Measurements from ENCODE around the gene ZMPSTE24.
A peak's percentile ranks its signal among the peaks of the same experiment; 100 is the strongest.

ZMPSTE24 gene

DNA sequence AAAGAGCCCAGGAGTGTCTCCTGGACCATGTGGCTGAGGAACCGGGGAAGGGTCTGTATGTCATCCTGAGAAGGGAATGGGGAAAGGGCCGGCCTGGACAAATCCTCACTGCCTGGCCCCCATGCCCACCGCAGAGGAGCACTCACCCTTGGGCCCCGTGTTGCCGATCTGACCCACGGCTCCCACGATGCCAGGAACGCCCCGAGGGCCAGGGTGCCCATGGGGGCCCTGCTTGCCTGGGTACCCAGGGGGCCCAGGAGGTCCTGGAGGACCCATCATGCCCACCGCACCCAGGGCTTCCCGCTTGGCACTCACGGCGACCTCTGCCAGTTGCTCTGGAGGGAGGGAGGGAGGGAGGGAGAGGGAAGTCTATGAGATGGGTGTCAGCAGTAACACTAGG, 44.4 kb downstream of the ZMPSTE24 start:
- ATAC-seq (replicated peaks): no peak
- H3K4me3 Mint-ChIP-seq: no peak overlapping the region
- no peak for DNase-seq
- no peaks in the 10 kb centered on the region for H3K4me1 Mint-ChIP-seq (ENCODE audit: low read depth in 2 of 2)
- no peaks in the 10 kb centered on the region for H3K9me3 Mint-ChIP-seq
- no peaks in the 10 kb centered on the region for H3K36me3 Mint-ChIP-seq (ENCODE audit: insufficient read depth)
- H3K27me3 Mint-ChIP-seq: no peaks in the 10 kb centered on the region
- H3K27ac Mint-ChIP-seq: no peak overlapping the region

GRCh38 chr1:40303051-40303771, 45.2 kb downstream of the ZMPSTE24 start:
- no peaks in the 10 kb centered on the region for H3K4me1 Mint-ChIP-seq (ENCODE audit: low read depth in 2 of 2)
- H3K36me3 Mint-ChIP-seq (ENCODE audit: insufficient read depth): no peaks in the 10 kb centered on the region
- no peaks in the 10 kb centered on the region for H3K9me3 Mint-ChIP-seq
- DNase-seq (no peak), ATAC-seq (replicated peaks) (no peak)
- H3K27me3 Mint-ChIP-seq: no peaks in the 10 kb centered on the region
- H3K4me3 Mint-ChIP-seq: no peak overlapping the region
- no peak overlapping the region for H3K27ac Mint-ChIP-seq

GRCh38 chr1:40303790-40304189, 45.8 kb downstream of the ZMPSTE24 start:
- DNase-seq (no peak), ATAC-seq (replicated peaks) (no peak)
- no peak overlapping the region for H3K27ac Mint-ChIP-seq
- H3K27me3 Mint-ChIP-seq: no peaks in the 10 kb centered on the region
- H3K36me3 Mint-ChIP-seq (ENCODE audit: insufficient read depth): no peaks in the 10 kb centered on the region
- no peaks in the 10 kb centered on the region for H3K9me3 Mint-ChIP-seq
- no peaks in the 10 kb centered on the region for H3K4me1 Mint-ChIP-seq (ENCODE audit: low read depth in 2 of 2)
- no peak overlapping the region for H3K4me3 Mint-ChIP-seq

- no peak for DNase-seq
- no peaks in the 10 kb centered on the region for H3K36me3 Mint-ChIP-seq (ENCODE audit: insufficient read depth)
- H3K4me1 Mint-ChIP-seq (ENCODE audit: low read depth in 2 of 2): no peaks in the 10 kb centered on the region
- no peak overlapping the region for H3K4me3 Mint-ChIP-seq
- H3K9me3 Mint-ChIP-seq: no peaks in the 10 kb centered on the region
- no peak overlapping the region for H3K27ac Mint-ChIP-seq
- no peaks in the 10 kb centered on the region for H3K27me3 Mint-ChIP-seq
- ATAC-seq (replicated peaks): no peak
Observed at GRCh38 chr1:40305451-40305850, 47.4 kb downstream of the ZMPSTE24 start.

- no peak for DNase-seq
- no peaks in the 10 kb centered on the region for H3K27me3 Mint-ChIP-seq
- H3K4me1 Mint-ChIP-seq (ENCODE audit: low read depth in 2 of 2): no peaks in the 10 kb centered on the region
- no peak overlapping the region for H3K4me3 Mint-ChIP-seq
- H3K36me3 Mint-ChIP-seq (ENCODE audit: insufficient read depth): no peaks in the 10 kb centered on the region
- H3K27ac Mint-ChIP-seq: no peak overlapping the region
- H3K9me3 Mint-ChIP-seq: no peaks in the 10 kb centered on the region
- no peak for ATAC-seq (replicated peaks)
Observed at GRCh38 chr1:40305871-40306270, 47.8 kb downstream of the ZMPSTE24 start.

GRCh38 chr1:40306296-40306695, 48.3 kb downstream of the ZMPSTE24 start:
- no peaks in the 10 kb centered on the region for H3K36me3 Mint-ChIP-seq (ENCODE audit: insufficient read depth)
- H3K27ac Mint-ChIP-seq: no peak overlapping the region
- no peaks in the 10 kb centered on the region for H3K9me3 Mint-ChIP-seq
- no peaks in the 10 kb centered on the region for H3K27me3 Mint-ChIP-seq
- H3K4me3 Mint-ChIP-seq: no peak overlapping the region
- DNase-seq (no peak), ATAC-seq (replicated peaks) (no peak)
- H3K4me1 Mint-ChIP-seq (ENCODE audit: low read depth in 2 of 2): no peaks in the 10 kb centered on the region

DNA sequence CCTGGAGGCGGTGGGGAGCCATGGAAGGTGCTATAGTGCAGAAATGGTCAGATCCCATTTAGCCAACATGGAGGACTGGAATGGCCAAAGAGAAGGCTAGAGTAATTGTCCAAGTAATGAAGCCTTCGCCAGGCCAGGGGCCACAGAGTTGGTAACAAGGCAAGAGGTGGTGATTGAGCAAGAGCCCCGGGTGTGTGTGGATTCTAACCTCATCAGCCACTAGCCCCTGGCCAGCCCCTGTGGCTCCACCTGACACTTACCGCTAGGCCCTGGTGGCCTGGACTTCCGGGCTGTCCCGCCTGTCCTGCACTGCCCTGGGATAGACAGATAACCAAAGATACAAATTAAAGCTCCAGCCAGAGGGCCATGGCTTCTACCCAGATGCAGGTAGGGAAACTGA, 49.1 kb downstream of the ZMPSTE24 start:
- no peak overlapping the region for H3K4me3 Mint-ChIP-seq
- H3K27ac Mint-ChIP-seq: no peak overlapping the region
- no peaks in the 10 kb centered on the region for H3K9me3 Mint-ChIP-seq
- no peaks in the 10 kb centered on the region for H3K36me3 Mint-ChIP-seq (ENCODE audit: insufficient read depth)
- DNase-seq (no peak), ATAC-seq (replicated peaks) (no peak)
- no peaks in the 10 kb centered on the region for H3K4me1 Mint-ChIP-seq (ENCODE audit: low read depth in 2 of 2)
- H3K27me3 Mint-ChIP-seq: no peaks in the 10 kb centered on the region

GRCh38 chr1:40308036-40308727, 50.1 kb downstream of the ZMPSTE24 start:
- no peak for DNase-seq
- Mint-ChIP-seq H3K9me3 (no peaks in the 10 kb centered on the region), H3K27me3 (no peaks in the 10 kb centered on the region), H3K4me3 (no peak overlapping the region), H3K36me3 (ENCODE audit: insufficient read depth) (no peaks in the 10 kb centered on the region), H3K27ac (no peak overlapping the region), H3K4me1 (ENCODE audit: low read depth in 2 of 2) (no peaks in the 10 kb centered on the region)
- ATAC-seq (replicated peaks): no peak

- no peaks in the 10 kb centered on the region for H3K36me3 Mint-ChIP-seq (ENCODE audit: insufficient read depth)
- H3K27me3 Mint-ChIP-seq: no peaks in the 10 kb centered on the region
- peaks cover 2% of the 10 kb centered on the region in 2 donors for H3K4me1 Mint-ChIP-seq (ENCODE audit: low read depth in 2 of 2)
- no peak overlapping the region for H3K4me3 Mint-ChIP-seq
- no peaks in the 10 kb centered on the region for H3K9me3 Mint-ChIP-seq
- ATAC-seq (replicated peaks): no peak
- DNase-seq: no peak
- H3K27ac Mint-ChIP-seq: no peak overlapping the region
Observed at GRCh38 chr1:40309374-40310128, 51.5 kb downstream of the ZMPSTE24 start.

- no peaks in the 10 kb centered on the region for H3K27me3 Mint-ChIP-seq
- no peak for ATAC-seq (replicated peaks)
- H3K36me3 Mint-ChIP-seq (ENCODE audit: insufficient read depth): peaks cover 3% of the 10 kb centered on the region
- no peak overlapping the region for H3K4me3 Mint-ChIP-seq
- no peak for DNase-seq
- no peaks in the 10 kb centered on the region for H3K9me3 Mint-ChIP-seq
- peaks cover 2 to 5% of the 10 kb centered on the region in 2 donors for H3K4me1 Mint-ChIP-seq (ENCODE audit: low read depth in 2 of 2)
- no peak overlapping the region for H3K27ac Mint-ChIP-seq
Observed at GRCh38 chr1:40310129-40310461, 52.1 kb downstream of the ZMPSTE24 start.

DNA sequence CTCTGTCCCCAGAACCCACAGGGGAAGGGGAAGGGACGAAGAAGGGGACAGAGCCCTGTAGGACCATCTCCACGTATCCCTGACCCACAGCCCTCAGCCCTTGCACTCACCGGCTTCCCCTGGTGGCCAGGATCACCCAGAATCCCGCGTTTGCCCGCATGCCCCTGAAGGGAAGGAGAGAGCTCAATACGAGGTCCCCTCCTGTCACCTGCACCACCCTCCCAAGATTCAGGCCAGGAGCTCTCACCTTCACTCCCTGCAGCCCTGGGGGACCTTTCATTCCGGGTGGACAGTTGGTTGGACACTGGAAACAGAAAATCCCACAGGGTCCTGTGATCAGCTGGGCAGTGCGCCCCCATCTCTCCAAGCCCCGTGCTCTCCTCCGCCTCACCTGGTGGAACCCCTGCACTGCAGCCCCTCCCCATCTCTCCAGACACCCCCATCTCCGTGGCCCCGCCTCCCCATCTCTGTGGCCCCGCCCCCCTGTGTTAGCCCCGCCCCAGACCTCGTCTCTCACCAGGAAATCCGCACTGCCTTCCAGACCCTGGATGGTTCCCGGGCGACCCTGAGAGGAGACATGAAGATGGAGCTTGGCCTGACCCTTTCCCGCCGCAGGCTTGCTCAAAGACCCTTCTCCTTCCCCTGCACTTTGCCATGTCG, 53.1 kb downstream of the ZMPSTE24 start:
- no peaks in the 10 kb centered on the region for H3K9me3 Mint-ChIP-seq
- no peak overlapping the region for H3K4me3 Mint-ChIP-seq
- peaks cover 6 to 11% of the 10 kb centered on the region in 2 donors for H3K4me1 Mint-ChIP-seq (ENCODE audit: low read depth in 2 of 2)
- H3K27me3 Mint-ChIP-seq: no peaks in the 10 kb centered on the region
- peak overlapping the region in 1 of 2 donors; percentile 63 for H3K27ac Mint-ChIP-seq
- peaks cover 3% of the 10 kb centered on the region for H3K36me3 Mint-ChIP-seq (ENCODE audit: insufficient read depth)
- ATAC-seq (replicated peaks): no peak
- DNase-seq: no peak

DNA sequence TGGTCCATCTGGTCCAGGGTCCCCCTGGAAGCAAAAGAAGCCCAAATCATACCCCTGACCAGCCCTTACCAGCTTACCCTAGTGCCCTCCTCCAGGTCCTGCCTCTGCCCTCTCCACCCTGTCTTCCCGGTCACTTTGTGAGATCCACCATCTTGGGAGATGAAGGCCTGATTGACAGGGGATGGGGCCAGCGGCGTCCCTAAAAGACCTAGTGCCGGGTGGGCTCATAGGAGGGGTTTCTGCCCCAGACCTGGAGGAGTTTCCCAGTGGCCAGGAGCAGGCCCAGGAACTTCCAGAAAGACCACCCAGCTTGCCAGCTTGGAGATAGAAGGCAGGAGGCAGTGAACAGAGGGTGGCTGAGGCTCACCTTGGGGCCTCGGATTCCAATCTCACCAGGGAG, 53.7 kb downstream of the ZMPSTE24 start:
- no peaks in the 10 kb centered on the region for H3K27me3 Mint-ChIP-seq
- peaks cover 7 to 12% of the 10 kb centered on the region in 2 donors for H3K4me1 Mint-ChIP-seq (ENCODE audit: low read depth in 2 of 2)
- ATAC-seq (replicated peaks) (no peak), DNase-seq (no peak)
- no peaks in the 10 kb centered on the region for H3K9me3 Mint-ChIP-seq
- H3K27ac Mint-ChIP-seq: peak overlapping the region in 1 of 2 donors; percentile 63
- peaks cover 3% of the 10 kb centered on the region for H3K36me3 Mint-ChIP-seq (ENCODE audit: insufficient read depth)
- no peak overlapping the region for H3K4me3 Mint-ChIP-seq

All from effector memory CD8-positive, alpha-beta T cell (primary cell).